Measurements from ENCODE around the gene CACYBP.

Gene CACYBP

GRCh38 chr1:175024773-175025172 lies 25.0 kb downstream of the CACYBP start (continued):
- TF ChIP-seq, protein P1, sequence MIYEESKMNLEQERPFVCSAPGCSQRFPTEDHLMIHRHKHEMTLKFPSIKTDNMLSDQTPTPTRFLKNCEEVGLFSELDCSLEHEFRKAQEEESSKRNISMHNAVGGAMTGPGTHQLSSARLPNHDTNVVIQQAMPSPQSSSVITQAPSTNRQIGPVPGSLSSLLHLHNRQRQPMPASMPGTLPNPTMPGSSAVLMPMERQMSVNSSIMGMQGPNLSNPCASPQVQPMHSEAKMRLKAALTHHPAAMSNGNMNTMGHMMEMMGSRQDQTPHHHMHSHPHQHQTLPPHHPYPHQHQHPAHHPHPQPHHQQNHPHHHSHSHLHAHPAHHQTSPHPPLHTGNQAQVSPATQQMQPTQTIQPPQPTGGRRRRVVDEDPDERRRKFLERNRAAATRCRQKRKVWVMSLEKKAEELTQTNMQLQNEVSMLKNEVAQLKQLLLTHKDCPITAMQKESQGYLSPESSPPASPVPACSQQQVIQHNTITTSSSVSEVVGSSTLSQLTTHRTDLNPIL (CRISPR knock-in tag; IDR thresholded peaks at IDR 0.05; ENCODE audit: low read depth): no peak
- no peak for TF ChIP-seq BACH2 (CRISPR knock-in tag; IDR thresholded peaks at IDR 0.05; ENCODE audit: borderline replicate concordance)
- no peak for TF ChIP-seq ZFP30 (CRISPR knock-in tag; IDR thresholded peaks at IDR 0.05)
- no peak for TF ChIP-seq ARNTL (CRISPR knock-in tag; IDR thresholded peaks at IDR 0.05; ENCODE audit: borderline replicate concordance, low read depth)
- no peak for TF ChIP-seq SNAI2 (CRISPR knock-in tag; IDR thresholded peaks at IDR 0.05)
- no peak for TF ChIP-seq ZNF70 (CRISPR knock-in tag; IDR thresholded peaks at IDR 0.05)
- TF ChIP-seq TOX (CRISPR knock-in tag; IDR thresholded peaks at IDR 0.05; ENCODE audit: borderline replicate concordance): no peak
- TF ChIP-seq ZNF565 (CRISPR knock-in tag; conservative IDR thresholded peaks at IDR 0.05; ENCODE audit: low read depth): no peak
- TF ChIP-seq ISL1 (CRISPR knock-in tag; IDR thresholded peaks at IDR 0.05): no peak
- TF ChIP-seq, protein P2, sequence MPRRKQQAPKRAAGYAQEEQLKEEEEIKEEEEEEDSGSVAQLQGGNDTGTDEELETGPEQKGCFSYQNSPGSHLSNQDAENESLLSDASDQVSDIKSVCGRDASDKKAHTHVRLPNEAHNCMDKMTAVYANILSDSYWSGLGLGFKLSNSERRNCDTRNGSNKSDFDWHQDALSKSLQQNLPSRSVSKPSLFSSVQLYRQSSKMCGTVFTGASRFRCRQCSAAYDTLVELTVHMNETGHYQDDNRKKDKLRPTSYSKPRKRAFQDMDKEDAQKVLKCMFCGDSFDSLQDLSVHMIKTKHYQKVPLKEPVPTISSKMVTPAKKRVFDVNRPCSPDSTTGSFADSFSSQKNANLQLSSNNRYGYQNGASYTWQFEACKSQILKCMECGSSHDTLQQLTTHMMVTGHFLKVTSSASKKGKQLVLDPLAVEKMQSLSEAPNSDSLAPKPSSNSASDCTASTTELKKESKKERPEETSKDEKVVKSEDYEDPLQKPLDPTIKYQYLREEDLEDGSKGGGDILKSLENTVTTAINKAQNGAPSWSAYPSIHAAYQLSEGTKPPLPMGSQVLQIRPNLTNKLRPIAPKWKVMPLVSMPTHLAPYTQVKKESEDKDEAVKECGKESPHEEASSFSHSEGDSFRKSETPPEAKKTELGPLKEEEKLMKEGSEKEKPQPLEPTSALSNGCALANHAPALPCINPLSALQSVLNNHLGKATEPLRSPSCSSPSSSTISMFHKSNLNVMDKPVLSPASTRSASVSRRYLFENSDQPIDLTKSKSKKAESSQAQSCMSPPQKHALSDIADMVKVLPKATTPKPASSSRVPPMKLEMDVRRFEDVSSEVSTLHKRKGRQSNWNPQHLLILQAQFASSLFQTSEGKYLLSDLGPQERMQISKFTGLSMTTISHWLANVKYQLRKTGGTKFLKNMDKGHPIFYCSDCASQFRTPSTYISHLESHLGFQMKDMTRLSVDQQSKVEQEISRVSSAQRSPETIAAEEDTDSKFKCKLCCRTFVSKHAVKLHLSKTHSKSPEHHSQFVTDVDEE (CRISPR knock-in tag; IDR thresholded peaks at IDR 0.05): no peak
- TF ChIP-seq ZC3H10 (CRISPR knock-in tag; IDR thresholded peaks at IDR 0.05): no peak
- no peak for TF ChIP-seq CSDC2 (CRISPR knock-in tag; IDR thresholded peaks at IDR 0.05)
- TF ChIP-seq ESRRG (CRISPR knock-in tag; IDR thresholded peaks at IDR 0.05): no peak
- no peak for TF ChIP-seq RARB (CRISPR knock-in tag; IDR thresholded peaks at IDR 0.05)

GRCh38 chr1:175033953-175034352 lies 34.2 kb downstream of the CACYBP start:
- TF ChIP-seq ISL1 (CRISPR knock-in tag; IDR thresholded peaks at IDR 0.05) (no peak), BACH2 (CRISPR knock-in tag; IDR thresholded peaks at IDR 0.05; ENCODE audit: borderline replicate concordance) (no peak), ZC3H10 (CRISPR knock-in tag; IDR thresholded peaks at IDR 0.05) (no peak), TCF4 (CRISPR knock-in tag; IDR thresholded peaks at IDR 0.05; ENCODE audit: borderline replicate concordance) (no peak), TOX (CRISPR knock-in tag; IDR thresholded peaks at IDR 0.05; ENCODE audit: borderline replicate concordance) (no peak)
- TF ChIP-seq, protein P3, sequence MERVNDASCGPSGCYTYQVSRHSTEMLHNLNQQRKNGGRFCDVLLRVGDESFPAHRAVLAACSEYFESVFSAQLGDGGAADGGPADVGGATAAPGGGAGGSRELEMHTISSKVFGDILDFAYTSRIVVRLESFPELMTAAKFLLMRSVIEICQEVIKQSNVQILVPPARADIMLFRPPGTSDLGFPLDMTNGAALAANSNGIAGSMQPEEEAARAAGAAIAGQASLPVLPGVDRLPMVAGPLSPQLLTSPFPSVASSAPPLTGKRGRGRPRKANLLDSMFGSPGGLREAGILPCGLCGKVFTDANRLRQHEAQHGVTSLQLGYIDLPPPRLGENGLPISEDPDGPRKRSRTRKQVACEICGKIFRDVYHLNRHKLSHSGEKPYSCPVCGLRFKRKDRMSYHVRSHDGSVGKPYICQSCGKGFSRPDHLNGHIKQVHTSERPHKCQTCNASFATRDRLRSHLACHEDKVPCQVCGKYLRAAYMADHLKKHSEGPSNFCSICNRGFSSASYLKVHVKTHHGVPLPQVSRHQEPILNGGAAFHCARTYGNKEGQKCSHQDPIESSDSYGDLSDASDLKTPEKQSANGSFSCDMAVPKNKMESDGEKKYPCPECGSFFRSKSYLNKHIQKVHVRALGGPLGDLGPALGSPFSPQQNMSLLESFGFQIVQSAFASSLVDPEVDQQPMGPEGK (CRISPR knock-in tag; IDR thresholded peaks at IDR 0.05; ENCODE audit: borderline replicate concordance): no peak

GRCh38 chr1:175034775-175035174 lies 35.0 kb downstream of the CACYBP start:
- ATAC-seq: no peak
- TF ChIP-seq POU6F1 (CRISPR knock-in tag; IDR thresholded peaks at IDR 0.05; ENCODE audit: borderline replicate concordance, low read depth) (no peak), ZNF8 (CRISPR knock-in tag; IDR thresholded peaks at IDR 0.05) (no peak), PPARA (CRISPR knock-in tag; IDR thresholded peaks at IDR 0.05; ENCODE audit: borderline replicate concordance) (no peak), CSDC2 (CRISPR knock-in tag; IDR thresholded peaks at IDR 0.05) (no peak), BACH2 (CRISPR knock-in tag; IDR thresholded peaks at IDR 0.05; ENCODE audit: borderline replicate concordance) (no peak), ZC3H10 (CRISPR knock-in tag; IDR thresholded peaks at IDR 0.05) (no peak), TCF4 (CRISPR knock-in tag; IDR thresholded peaks at IDR 0.05; ENCODE audit: borderline replicate concordance) (no peak), ARNTL (CRISPR knock-in tag; IDR thresholded peaks at IDR 0.05; ENCODE audit: borderline replicate concordance, low read depth) (no peak), ZNF565 (CRISPR knock-in tag; conservative IDR thresholded peaks at IDR 0.05; ENCODE audit: low read depth) (no peak), TOX (CRISPR knock-in tag; IDR thresholded peaks at IDR 0.05; ENCODE audit: borderline replicate concordance) (no peak), OSR1 (CRISPR knock-in tag; IDR thresholded peaks at IDR 0.05) (no peak), ZFP3 (CRISPR knock-in tag; IDR thresholded peaks at IDR 0.05) (no peak), ISL1 (CRISPR knock-in tag; IDR thresholded peaks at IDR 0.05) (no peak), ZNF70 (CRISPR knock-in tag; IDR thresholded peaks at IDR 0.05) (no peak), ZFP30 (CRISPR knock-in tag; IDR thresholded peaks at IDR 0.05) (no peak)
- TF ChIP-seq, protein P4, sequence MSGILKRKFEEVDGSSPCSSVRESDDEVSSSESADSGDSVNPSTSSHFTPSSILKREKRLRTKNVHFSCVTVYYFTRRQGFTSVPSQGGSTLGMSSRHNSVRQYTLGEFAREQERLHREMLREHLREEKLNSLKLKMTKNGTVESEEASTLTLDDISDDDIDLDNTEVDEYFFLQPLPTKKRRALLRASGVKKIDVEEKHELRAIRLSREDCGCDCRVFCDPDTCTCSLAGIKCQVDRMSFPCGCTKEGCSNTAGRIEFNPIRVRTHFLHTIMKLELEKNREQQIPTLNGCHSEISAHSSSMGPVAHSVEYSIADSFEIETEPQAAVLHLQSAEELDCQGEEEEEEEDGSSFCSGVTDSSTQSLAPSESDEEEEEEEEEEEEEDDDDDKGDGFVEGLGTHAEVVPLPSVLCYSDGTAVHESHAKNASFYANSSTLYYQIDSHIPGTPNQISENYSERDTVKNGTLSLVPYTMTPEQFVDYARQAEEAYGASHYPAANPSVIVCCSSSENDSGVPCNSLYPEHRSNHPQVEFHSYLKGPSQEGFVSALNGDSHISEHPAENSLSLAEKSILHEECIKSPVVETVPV (CRISPR knock-in tag; IDR thresholded peaks at IDR 0.05): no peak
- TF ChIP-seq, protein P2 (CRISPR knock-in tag; IDR thresholded peaks at IDR 0.05): no peak
- TF ChIP-seq, protein P1 (CRISPR knock-in tag; IDR thresholded peaks at IDR 0.05; ENCODE audit: low read depth): no peak

More at GRCh38 chr1:175033953-175034352, 34.2 kb downstream of the CACYBP start:
- no peak for ATAC-seq

Measured in SK-N-SH treated with all-trans-retinoic acid at 6 μM for 48 hours (cell line).